ENCODE results near the gene EIF4E2.
"Not testable (repeated sequence)": the region's sequence is repeated elsewhere in the genome, so short reads cannot be mapped to it uniquely, and the experiment has no call there.

EIF4E2 gene

DNA sequence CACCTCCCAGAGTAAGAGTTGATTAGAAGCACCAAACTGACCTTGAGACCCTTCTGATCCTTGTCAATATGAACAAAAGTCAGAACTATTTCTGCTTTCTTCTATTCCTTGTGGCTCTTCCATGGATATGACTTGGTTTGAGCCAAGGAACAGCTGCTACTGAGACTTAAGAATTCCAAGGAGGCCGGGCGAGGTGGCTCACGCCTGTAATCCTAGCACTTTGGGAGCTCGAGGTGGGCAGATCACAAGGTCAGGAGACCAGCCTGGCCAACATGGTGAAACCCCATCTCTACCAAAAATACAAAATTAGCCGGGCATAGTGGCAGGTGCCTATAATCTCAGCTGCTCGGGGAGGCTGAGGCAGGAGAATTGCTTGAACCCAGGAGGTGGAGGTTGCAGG lies 20.0 kb downstream of the EIF4E2 start:
- not testable (repeated sequence) for DNase-seq

DNA sequence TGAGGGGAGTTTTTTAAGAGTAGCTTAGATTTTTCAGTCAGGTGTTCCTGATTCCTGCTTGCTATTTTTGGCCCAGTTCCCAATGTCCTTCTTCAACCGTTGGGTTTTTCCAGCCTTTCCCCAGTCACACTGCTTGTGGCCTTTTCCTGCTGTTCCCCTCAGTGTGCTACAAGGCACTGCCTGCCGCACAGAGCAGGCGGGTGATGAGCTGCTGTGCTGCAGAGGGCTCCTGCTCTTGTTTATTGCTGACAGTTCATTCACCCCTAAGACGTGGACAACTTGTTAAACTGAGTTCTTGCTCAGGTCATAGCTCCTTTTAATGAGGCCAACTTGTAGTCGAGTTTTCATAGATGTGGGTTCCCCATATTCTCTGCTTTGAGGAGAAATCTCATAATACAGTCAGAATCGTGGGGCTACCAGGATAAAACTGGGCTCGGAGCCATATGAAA lies 20.6 kb downstream of the EIF4E2 start:
- no peak for DNase-seq

DNA sequence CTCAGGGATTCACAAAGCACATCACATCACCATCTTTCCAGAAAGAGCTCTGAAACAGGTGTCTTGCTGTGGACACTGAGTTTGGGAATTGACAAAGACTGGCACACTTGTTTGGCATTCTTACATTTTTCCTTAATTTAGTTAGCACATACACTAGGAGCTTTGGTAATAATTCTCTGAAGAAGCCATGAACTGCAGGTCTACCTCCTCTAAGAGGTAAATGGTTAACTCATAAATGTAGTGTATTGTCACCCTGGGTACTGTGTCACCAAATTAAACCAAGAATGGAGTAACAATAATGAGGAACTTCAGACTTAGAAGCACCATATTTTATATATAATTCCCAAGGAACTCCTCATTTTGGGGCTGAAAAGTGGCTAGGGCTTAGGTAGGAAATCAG lies 22.6 kb downstream of the EIF4E2 start:
- DNase-seq = no peak

DNA sequence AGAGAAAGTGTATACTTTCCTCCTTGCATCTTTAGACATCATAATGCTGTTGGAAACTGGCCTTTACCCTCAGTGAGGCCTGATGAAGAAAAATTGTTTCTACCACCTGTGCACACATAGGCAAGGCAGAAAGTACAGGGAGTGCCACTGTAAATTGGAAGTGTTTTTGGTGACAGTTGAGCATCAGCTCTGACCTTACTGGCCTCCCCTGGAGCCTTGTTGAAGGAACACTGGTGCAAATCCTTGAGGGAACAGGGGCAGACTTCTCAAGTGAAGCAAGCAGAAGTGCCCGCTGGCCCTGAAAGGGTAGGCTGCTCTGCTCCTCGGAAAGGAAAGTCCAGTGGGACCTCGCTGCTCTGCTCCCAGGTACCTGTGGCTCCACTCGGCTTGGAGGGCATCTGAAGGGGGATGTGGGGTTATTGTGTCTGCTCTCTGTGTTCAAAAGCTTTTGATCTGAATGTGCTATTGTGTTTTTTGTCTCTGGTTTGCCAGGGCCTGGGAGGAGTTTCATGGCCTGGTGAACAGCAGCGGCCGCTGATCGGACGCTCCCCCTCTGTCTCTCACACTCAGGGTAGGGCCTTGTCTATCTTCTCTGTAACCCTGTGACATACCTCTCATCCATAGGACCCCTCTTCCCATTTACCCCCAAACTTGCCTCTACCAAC lies 23.4 kb downstream of the EIF4E2 start:
- DNase-seq = no peak

DNA sequence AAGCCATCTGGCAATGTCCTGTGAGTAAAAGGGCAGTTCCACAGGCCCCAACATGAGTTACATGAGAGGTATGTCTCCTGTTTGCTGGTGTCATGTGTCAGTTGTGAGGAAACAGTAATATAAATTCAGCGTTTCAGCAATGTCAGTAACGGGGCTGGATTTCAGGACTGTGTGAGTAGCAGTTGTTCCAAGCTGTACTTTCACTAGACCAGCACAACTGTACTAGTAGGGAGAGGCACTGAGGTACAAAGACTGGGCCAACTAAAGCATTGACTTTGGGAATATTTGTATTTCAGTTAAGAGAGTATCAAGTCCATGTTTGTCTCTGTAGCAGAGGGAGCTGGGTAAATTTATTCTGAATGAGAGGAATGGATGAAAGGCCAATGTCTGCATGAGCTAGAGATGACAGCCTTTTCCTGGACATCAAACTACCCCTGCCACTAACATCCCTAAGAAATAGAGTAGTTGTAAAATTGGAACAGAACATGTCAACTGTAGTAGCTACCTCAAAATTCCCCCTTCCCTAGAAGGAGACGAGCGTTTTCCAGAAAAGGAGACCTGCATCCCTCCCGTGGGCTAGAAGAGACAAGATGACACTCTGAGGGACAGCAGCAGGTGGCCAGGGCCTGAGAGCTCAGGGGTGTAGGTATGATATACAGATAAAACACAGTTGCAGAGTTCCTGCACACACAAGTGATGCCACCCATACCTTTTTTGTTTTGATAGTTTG lies 24.4 kb downstream of the EIF4E2 start:
- no peak for DNase-seq

DNA sequence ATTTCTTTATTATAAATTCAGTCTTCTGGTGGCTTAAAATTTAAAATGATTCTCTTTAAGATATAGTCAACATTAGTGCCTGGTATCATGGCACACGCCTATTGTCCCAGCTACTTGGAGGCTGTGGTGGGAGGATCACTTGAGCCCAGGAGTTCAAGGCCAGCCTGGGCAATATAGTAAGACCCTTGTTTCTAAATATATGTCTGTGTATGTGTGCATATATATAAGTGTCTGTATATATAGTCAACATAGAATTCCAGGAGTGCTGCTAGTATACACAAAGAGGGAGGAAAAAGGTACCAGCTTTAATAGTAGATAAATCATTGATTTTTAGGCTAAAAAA lies 24.9 kb downstream of the EIF4E2 start:
- no peak for DNase-seq

DNA sequence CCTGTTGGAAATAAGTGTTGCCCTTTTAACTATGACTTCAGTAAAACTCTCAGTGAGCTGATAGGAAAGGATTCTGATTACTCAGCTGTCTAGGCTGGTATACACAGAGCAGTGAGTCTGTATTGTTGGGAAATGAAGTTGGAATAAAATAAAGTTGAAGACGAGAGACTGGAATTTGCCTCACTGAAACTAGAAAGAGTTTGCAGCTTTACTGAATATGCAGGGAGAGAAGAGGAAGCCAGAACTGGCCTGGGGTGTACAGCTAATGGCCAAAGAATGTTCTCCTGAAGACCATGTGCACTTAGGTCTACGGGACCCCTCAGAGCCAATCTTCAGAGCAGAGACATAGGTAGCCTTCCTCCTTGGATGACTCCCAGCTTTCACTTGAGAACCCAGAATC lies 26.5 kb downstream of the EIF4E2 start:
- DNase-seq = no peak

DNA sequence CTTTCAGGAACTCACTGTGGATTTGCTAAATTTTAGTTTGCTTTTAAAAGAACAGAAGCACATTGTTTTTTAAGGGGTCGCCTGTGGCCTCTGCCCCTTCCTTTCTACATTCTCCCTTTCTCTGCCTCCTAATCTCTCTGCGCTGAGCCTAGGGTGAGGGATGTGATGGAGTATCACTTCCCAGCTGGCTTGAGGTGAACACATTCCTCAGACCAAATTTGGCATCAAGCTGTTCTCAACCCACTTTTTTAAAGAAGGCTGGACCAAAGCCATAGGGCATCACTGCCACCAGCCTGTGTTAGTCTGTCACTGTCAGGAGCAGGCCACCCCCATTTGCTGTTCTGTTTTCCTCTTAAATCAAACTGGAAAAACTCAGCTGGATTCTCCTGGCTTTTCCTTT lies 27.4 kb downstream of the EIF4E2 start:
- no peak for DNase-seq

DNA sequence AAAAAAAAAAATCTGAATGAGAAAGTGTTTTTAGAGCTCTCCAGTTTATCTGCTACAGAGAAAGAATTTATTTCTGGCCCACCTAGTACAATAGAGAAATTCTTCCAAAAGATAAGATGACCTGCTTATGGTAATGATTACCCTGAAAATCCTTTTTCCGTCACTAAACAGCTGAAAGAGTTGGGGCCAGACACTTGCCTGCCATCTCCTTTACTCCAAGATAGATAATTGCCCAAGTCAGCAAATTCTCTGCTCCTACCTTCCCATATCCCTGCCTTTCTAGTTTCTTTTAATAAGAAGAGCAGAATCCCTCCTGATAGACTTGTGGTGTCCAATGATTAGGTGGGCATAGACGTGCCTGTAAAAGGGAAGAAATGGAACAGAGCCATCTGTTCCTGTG lies 28.1 kb downstream of the EIF4E2 start:
- DNase-seq = no peak

DNA sequence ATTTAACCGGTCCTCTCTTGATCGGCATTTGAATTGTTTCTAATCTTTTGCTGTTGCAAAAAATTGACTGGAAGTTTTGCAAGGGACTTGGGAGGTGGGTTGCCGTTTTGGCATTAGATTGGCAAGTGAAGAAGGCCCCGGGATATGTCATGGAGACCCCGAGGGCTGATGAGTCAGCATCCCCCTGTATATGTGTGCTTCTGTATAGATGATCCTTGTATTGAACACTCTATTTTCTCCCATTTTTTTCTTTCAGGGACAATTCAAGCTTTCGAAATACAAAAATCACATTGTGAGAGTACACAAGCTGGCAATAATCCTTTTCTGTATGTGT lies 30.1 kb downstream of the EIF4E2 start:
- no peak for DNase-seq

DNA sequence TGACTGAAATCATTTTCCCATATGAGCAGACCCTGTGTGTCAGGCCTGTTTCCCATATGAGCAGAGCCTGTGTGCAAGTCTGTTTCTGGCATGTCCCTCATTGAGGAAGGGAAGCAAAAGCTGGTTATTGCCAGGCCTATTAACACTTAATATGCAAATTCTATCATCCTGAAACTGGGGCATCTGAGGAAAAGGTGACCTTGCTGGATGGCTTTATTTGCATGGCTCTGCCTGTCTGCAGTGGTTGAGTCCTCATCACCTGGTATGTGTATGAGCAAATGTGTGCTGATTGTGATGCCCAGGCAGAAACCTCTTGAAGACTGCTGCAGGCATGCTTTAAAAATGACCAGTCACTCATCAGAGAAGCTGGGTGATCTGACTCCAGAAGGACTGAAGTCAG lies 31.2 kb downstream of the EIF4E2 start:
- no peak for DNase-seq

DNA sequence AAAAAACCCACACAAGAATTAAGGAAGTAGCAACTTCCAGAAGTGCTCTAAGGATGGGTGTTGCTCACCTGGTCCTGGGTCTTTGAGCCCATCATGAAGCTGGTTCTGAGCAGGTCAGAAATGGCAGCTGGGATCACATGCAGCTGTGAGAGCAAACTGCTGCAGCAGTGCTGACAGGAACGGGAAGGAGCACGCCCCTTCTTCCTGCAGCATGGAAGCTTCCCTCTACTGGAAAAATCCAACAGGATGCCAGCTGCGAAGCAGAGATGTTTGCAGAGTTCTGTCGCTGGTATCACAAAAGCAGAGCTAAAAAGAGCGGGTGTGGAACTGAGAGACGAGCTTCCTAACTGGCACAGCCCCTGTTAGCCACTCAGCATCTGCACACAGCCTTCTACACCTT lies 33.7 kb downstream of the EIF4E2 start:
- no peak for DNase-seq

DNA sequence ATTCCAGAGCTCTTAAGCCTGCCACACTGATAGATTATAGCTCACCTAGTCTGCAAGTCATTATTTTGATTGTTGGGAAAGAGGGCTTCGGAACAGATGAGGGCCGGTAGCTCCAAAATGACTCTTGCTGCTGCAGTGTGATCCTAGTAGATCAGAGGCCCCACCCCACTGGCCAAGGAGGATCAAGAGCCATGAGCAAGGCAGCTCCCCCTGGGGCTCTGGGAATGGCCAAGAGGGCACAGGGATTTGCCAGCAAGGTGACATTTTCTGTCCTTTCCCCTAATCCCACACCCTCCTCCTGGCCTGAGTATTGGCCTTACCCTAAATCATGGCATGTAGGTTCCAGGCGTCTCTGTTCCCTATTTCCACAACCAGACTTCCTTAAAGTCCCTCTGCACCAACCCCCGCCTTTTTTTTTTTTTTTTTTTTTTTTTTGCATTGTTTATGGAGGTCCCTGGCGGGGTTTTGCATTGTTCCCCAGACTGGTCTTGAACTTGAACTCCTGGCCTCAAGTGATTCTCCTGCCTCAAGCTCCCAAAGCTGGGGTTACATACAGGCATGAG lies 36.5 kb downstream of the EIF4E2 start:
- DNase-seq = no peak

DNA sequence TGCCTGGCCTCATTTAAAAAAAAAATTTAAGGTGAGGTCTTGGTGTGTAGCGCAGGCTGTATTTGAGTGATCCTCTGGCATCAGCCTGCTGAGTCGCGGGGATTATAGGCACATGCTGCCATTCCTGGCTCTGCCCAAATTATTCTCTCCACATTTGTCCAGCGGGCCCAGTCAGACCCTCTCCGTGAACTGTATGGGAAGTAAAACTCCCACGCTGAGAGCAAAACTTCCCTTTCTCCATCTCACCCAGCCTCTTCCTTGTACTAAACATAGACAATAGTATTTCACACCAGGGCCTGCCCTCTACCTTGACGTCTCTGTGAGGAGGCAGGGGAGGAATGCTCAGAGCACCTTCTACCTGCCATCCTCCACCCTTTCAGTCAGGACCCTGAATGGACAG lies 37.0 kb downstream of the EIF4E2 start:
- no peak for DNase-seq

DNA sequence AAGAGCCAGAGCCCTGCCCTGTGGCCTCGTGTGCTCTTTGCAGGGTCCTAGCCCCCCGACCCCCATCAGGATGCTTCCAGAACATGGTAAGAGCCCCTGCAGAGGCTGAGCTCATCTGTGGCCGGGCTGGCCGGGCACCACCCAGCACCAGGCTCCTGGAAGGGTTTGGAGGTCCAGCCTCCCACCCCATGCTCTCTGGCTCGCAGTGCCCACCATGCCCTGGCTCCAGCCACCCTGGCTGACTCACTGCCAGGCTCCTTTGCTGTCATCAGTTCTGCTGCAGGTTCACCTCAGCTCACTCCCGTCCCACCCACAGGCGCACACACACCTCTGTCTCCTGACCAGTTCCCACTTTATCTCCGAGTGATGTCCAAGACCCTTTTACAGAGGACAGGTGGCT lies 37.5 kb downstream of the EIF4E2 start:
- no peak for DNase-seq

DNA sequence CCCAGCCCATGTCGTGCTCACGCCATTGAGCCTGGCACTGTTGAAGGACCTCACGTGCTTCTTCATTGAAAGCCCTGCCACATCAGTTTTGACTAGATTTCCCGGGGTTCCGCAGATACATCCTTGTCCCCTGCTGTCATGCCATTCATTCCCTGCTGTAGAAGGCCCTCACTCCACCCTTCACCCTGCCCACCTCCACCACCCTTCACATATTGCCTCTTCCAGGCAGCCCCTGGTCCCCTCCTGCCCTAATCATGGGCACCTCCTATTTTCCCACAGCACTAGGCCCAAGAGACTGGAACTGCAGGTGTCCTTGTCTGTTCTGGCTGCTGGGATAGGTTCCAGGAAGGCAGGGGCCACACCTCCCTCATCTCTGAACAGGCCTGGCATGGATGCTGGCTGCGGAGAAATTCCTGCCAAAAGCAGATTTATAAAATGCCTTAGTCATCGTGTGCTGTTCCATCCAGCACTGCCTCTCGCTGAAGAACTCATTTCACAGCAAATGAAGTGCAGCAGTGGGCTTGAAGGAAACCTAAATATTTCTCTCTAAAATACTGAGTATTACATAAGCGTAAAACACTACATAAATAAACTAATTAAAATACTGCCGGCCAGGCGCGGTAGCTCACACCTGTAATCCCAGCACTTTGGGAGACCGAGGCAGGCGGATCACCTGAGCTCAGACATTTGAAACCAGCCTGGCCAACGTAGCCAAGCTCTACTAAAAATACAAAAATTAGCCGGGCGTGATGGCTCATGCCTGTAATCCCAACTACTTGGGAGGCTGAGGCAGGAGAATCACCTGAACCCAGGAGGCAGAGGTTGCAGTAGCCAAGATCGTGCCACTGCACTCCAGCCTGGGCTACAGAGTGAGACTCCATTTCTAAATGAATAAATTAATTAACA lies 38.4 kb downstream of the EIF4E2 start:
- DNase-seq = no peak

DNA sequence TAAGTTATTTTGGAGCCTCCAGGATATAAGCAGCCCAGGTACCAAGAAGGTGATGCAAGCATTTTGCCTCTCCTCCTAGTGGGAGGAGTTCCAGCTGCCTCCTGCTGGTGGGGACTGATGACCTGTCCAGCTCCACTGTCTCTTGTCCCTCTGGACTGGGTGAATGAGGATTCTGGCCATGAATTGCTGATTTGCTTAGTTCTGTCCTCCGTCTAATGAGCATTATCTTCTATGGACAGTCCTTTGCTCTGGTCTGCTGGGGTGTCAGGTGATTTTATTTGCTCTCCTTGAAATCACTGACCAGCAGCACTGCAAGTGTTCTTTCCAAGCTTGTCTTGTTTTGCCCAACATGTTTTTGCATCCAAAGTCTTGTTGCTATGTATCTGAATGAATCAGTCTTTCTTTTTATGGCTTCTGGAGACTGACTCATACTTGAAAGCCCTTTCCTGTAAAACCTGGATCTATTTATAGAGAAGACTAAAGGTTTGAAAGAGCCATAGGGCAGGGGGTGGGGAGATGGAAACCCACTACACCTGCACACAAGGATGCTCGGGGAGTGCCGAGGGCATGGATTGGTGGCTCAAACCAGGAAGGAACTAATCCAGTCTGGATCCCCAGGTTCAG lies 42.4 kb downstream of the EIF4E2 start:
- no peak for DNase-seq

DNA sequence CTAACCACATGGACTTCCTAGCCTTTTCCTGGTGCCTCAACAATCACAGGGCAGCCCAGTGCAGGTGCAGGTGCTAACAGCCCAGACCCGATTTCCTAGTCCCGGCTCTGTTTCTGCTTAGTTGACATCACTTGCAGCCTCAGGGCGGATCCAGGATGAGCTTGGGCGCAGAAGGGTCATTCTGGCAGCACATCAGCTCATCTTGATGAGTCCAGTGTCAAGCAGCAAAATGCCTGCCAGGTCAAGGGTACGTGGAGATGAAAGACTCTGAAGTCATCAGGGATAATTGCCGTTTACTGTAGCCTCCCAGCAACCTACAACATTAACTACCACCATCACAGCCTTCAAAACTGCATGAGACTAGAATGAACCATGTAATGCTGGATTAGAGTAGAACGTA lies 43.5 kb downstream of the EIF4E2 start:
- no peak for DNase-seq

DNA sequence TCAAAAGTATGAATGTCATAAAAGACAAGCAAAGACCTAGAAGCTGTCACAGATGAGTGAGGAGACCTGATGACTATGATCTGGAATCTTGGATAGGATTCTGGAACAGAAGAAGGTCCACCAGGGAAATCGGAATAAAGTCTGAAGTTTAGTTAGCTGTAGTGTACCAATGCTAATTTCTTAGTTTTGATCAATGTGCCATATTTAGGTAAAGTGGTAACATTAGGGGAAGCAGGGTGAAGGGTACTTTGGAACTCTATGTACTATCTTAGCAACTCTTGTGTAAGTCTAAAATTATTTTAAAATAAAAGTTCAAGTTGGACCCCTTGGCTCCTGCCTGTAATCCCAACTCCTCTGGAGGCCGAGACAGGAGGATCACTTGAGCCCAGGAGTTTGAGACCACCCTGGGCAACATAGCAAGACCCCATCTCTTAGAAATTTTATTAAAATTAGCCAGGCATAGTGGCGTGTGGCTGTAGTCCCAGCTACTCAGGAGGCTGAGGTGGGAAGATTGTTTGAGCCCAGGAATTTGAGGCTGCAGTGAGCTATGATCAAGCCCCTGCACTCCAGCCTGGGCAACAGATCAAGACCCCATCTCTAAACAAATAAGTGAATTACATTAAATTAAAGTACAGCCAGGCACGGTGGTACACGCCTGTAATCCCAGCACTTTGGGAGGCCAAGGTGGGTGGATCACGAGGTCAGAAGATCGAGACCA lies 47.0 kb downstream of the EIF4E2 start:
- DNase-seq = no peak

DNA sequence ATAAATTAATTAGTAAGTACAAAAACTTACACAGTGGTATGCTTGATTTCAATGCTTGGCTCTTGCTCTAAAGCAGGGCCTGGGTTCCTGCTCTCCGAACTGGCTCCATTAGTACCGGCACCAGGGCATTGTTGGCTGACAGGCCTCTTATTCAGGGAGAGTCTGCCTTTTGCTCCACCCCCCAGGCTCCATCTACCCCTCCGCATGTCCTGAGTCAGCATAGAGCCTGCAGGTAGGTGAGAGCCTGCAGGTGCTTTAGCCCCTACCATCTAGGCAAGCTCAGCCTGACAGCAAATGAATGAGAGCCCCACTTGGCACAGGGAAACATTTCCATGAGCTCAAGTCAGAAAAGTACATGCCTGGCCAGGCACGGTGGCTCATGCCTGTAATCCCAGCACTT lies 47.8 kb downstream of the EIF4E2 start:
- no peak for DNase-seq

DNA sequence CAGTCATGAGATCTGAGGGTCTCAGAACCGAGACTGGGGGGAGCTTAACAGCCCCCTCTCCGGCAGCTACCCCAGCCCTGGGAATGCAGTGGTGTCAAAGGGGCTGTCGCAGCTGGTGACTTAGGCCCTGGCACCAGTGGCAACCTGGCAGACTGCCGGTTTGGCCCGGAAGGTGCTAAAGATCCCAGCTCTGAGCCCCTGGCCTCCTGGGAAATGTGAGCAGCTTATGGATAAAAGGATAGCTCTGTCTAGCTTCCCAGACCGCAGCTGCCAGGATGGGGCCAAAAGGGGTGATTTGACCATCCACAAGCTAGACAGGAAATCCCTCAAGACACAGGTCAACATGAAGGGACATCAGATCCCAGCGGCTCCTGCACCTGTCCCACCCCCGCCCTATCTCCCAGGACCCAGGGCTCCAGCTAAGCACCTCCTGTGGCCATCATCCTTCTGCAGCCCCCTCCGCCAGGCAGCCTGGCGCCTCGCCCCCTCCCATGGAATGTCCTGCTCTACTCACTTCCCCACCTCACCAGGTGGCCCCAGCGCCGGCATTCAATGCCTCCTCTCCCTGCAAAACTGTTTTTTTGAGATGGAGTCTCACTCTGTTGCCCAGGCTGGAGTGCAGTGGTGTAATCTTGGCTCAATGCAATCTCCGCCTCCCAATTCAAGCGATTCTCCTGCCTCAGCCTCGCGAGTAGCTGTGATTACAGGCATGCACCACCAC lies 49.7 kb downstream of the EIF4E2 start:
- DNase-seq = no peak

DNA sequence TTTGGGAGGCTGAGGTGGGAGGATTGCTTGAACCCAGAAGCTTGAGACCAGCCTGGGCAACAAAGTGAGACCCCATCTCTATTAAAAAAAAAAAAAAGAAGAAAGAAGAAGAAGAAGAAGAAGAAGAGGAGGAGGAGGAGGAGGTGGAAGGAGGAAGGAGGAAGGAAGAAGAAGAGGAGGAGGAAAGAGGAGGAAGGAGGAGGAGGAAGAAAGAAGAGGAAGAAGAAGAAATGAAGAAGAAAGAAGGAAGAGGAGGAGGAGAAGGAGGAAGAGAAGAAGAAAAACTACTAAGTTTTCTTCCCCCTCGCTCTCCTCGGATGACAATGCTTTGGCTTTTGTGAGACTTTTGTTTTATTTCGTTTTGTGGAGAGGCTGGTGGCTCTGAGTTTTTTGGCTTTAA lies 52.8 kb downstream of the EIF4E2 start:
- no peak for DNase-seq
